Trophoblast cell (in vitro differentiated cells and primary cell): ENCODE results near the gene STXBP5L.
"Not testable (repeated sequence)": the region's sequence is repeated elsewhere in the genome, so short reads cannot be mapped to it uniquely, and the experiment has no call there.

Source experiments
- DNase-seq, 2 donors: peaks; one replicate each; pipeline ENCODE4 v3.0.0-alpha.2; 2016
- H2AFZ ChIP-seq: 2 replicates; pipeline ENCODE4 v1.6.1; 2013; ENCODE audit warnings: low read length, moderate library complexity, mild to moderate bottlenecking; ENCODE audit not compliant: insufficient read depth, poor library complexity
- H2AK5ac ChIP-seq: 2 replicates; pipeline ENCODE4 v1.6.1; 2013; ENCODE audit warnings: mild to moderate bottlenecking, low read length
- H2BK120ac ChIP-seq: 2 replicates; pipeline ENCODE4 v1.6.1; 2013; ENCODE audit warnings: low read length, mild to moderate bottlenecking, moderate library complexity; ENCODE audit not compliant: insufficient read depth, poor library complexity
- H2BK12ac ChIP-seq: 2 replicates; pipeline ENCODE4 v1.6.1; 2013; ENCODE audit warnings: mild to moderate bottlenecking, low read length, moderate library complexity
- H2BK5ac ChIP-seq: 2 replicates; pipeline ENCODE4 v1.6.1; 2013; ENCODE audit warnings: low read length, low read depth, moderate library complexity, mild to moderate bottlenecking; ENCODE audit not compliant: poor library complexity
- H3K14ac ChIP-seq: 2 replicates; pipeline ENCODE4 v1.6.1; 2013; ENCODE audit warnings: mild to moderate bottlenecking, low read length
- H3K18ac ChIP-seq: 2 replicates; pipeline ENCODE4 v1.6.1; 2013; ENCODE audit warnings: mild to moderate bottlenecking, low read length
- H3K23ac ChIP-seq: 2 replicates; pipeline ENCODE4 v1.6.1; 2013; ENCODE audit warnings: low read length
- H3K27ac ChIP-seq: 2 replicates; pipeline ENCODE4 v1.5.1; 2013; ENCODE audit warnings: low read depth, mild to moderate bottlenecking, inconsistent platforms, low read length, moderate library complexity
- H3K27me3 ChIP-seq: 2 replicates; pipeline ENCODE4 v1.6.1; 2013; ENCODE audit warnings: inconsistent platforms, mild to moderate bottlenecking, low read length, moderate library complexity; ENCODE audit not compliant: insufficient read depth
- H3K36me3 ChIP-seq, 2 experiments: 1 replicate in 1 of 2; 2 replicates in 1 of 2; pipeline ENCODE4 v1.6.1; 2013; ENCODE audit warnings: low read length in 2 of 2, mild to moderate bottlenecking in 2 of 2, moderate library complexity in 1 of 2; ENCODE audit not compliant: insufficient read depth in 2 of 2, control insufficient read depth in 1 of 2
- H3K4ac ChIP-seq: 2 replicates; pipeline ENCODE4 v1.6.1; 2013; ENCODE audit warnings: low read depth, mild to moderate bottlenecking, low read length, moderate library complexity
- H3K4me1 ChIP-seq, 2 experiments: 1 replicate in 1 of 2; 2 replicates in 1 of 2; pipeline ENCODE4 v1.6.1; 2013; ENCODE audit warnings: low read length in 2 of 2, mild to moderate bottlenecking in 2 of 2, moderate library complexity in 1 of 2; ENCODE audit not compliant: insufficient read depth in 2 of 2, control insufficient read depth in 1 of 2
- H3K4me2 ChIP-seq: 2 replicates; pipeline ENCODE4 v1.6.1; 2013; ENCODE audit warnings: inconsistent platforms, mild to moderate bottlenecking, low read length, moderate library complexity
- H3K4me3 ChIP-seq: 2 replicates; pipeline ENCODE4 v1.5.1; 2013; ENCODE audit warnings: mild to moderate bottlenecking, low read depth, low read length, inconsistent platforms
- H3K79me1 ChIP-seq: one replicate; pipeline ENCODE4 v1.6.1; 2013; ENCODE audit warnings: low read length
- H3K79me2 ChIP-seq: 2 replicates; pipeline ENCODE4 v1.6.1; 2013; ENCODE audit warnings: low read length, mild to moderate bottlenecking; ENCODE audit not compliant: control insufficient read depth, insufficient read depth, poor library complexity
- H3K9ac ChIP-seq: 2 replicates; pipeline ENCODE4 v1.6.1; 2013; ENCODE audit warnings: mild to moderate bottlenecking, low read length
- H3K9me3 ChIP-seq: 2 replicates; pipeline ENCODE4 v1.6.1; 2013; ENCODE audit warnings: low read depth, mild to moderate bottlenecking, control low read depth, inconsistent platforms, low read length; ENCODE audit not compliant: insufficient read depth
- H4K12ac ChIP-seq: 2 replicates; pipeline ENCODE4 v1.6.1; 2013; ENCODE audit warnings: low read depth, mild to moderate bottlenecking, low read length, moderate library complexity
- H4K8ac ChIP-seq: 2 replicates; pipeline ENCODE4 v1.6.1; 2013; ENCODE audit warnings: low read depth, mild to moderate bottlenecking, low read length, moderate library complexity
- H4K91ac ChIP-seq: one replicate; pipeline ENCODE4 v1.6.1; 2013; ENCODE audit warnings: low read depth, mild to moderate bottlenecking, low read length, moderate library complexity
- WGBS: extraction: QIAGEN DNeasy Blood & Tissue Kit; methylation state at CpG from one replicate; pipeline ENCODE4 v1.1.7; 2013; ENCODE audit warnings: missing lambda C conversion rate; ENCODE audit not compliant: insufficient read length, insufficient coverage; ENCODE audit errors: extremely low coverage; 5-methylcytosine and 5-hydroxymethylcytosine counted together

Gene STXBP5L

GRCh38 chr3:121072133-121072532, 164.1 kb downstream of the STXBP5L start:
- Histone ChIP-seq H3K4ac (no peak overlapping the region), H3K36me3 (no peaks in the 10 kb centered on the region), H4K12ac (no peak overlapping the region), H3K27me3 (no peaks in the 10 kb centered on the region), H3K4me3 (no peak overlapping the region), H3K79me1 (peaks cover 2% of the 10 kb centered on the region), H4K8ac (no peak overlapping the region), H2BK5ac (no peak overlapping the region), H3K18ac (no peak overlapping the region), H2AFZ (no peak overlapping the region), H2BK12ac (no peak overlapping the region), H2AK5ac (no peak overlapping the region), H3K4me1 (peaks cover 0 to 3% of the 10 kb centered on the region in 2 experiments), H4K91ac (no peak overlapping the region), H3K79me2 (no peaks in the 10 kb centered on the region), H3K27ac (no peak overlapping the region), H3K4me2 (no peak overlapping the region), H3K9me3 (peaks cover 2% of the 10 kb centered on the region), H3K9ac (no peak overlapping the region), H3K23ac (no peak overlapping the region), H3K14ac (no peak overlapping the region), H2BK120ac (no peak overlapping the region)
- DNase-seq, result no peak
- no CpG with 5 or more reads among the region's 6 CpGs for WGBS

DNA sequence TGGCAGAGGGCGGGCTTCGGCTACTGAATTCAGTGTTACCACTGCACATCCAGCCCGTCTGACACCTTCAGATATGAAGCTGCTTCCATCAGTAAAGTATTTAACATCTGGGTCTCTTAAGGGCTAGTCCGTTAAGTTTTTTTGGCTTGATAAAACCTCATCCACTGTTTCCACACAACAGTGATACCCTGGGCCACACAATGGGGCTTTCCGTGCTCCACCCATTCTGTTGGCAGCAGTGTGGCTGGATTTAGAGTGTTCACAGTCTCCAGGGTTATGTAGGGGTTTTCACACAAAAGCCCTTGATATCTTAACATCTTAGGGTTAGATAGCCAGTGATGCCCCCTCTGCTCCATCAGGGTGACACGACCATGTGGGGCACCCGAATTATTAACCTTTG, 165.0 kb downstream of the STXBP5L start:
- no peak overlapping the region for H3K14ac ChIP-seq
- H4K8ac ChIP-seq, result no peak overlapping the region
- H2BK12ac ChIP-seq, result no peak overlapping the region
- H3K4me2 ChIP-seq, result no peak overlapping the region
- H2AK5ac ChIP-seq, result no peak overlapping the region
- no peaks in the 10 kb centered on the region for H3K27me3 ChIP-seq
- no peak overlapping the region for H3K18ac ChIP-seq
- no peak for DNase-seq
- no peak overlapping the region for H3K4me3 ChIP-seq
- H3K23ac ChIP-seq, result no peak overlapping the region
- H2AFZ ChIP-seq, result no peak overlapping the region
- no peaks in the 10 kb centered on the region for H3K79me2 ChIP-seq
- H3K79me1 ChIP-seq, result peaks cover 2% of the 10 kb centered on the region
- H3K27ac ChIP-seq, result no peak overlapping the region
- H3K4ac ChIP-seq, result no peak overlapping the region
- H4K12ac ChIP-seq, result no peak overlapping the region
- H2BK5ac ChIP-seq, result no peak overlapping the region
- no CpG with 5 or more reads among the region's 7 CpGs for WGBS
- peaks cover 0 to 3% of the 10 kb centered on the region in 2 experiments for H3K4me1 ChIP-seq
- no peak overlapping the region for H2BK120ac ChIP-seq
- no peak overlapping the region for H4K91ac ChIP-seq
- H3K9ac ChIP-seq, result no peak overlapping the region
- H3K9me3 ChIP-seq, result peaks cover 2% of the 10 kb centered on the region
- H3K36me3 ChIP-seq, result no peaks in the 10 kb centered on the region

GRCh38 chr3:121075191-121075590, 167.2 kb downstream of the STXBP5L start:
- H3K4me3 ChIP-seq, result no peak overlapping the region
- no peak overlapping the region for H3K4me2 ChIP-seq
- no peak overlapping the region for H2AFZ ChIP-seq
- no peak overlapping the region for H3K27ac ChIP-seq
- no peak overlapping the region for H4K91ac ChIP-seq
- no peak overlapping the region for H2AK5ac ChIP-seq
- H3K4me1 ChIP-seq, result peaks cover 0 to 3% of the 10 kb centered on the region in 2 experiments
- DNase-seq, result no peak
- H4K8ac ChIP-seq, result no peak overlapping the region
- H3K27me3 ChIP-seq, result no peaks in the 10 kb centered on the region
- H3K18ac ChIP-seq, result no peak overlapping the region
- H3K36me3 ChIP-seq, result no peaks in the 10 kb centered on the region
- no peak overlapping the region for H3K9ac ChIP-seq
- H3K79me1 ChIP-seq, result peaks cover 7% of the 10 kb centered on the region
- H2BK5ac ChIP-seq, result no peak overlapping the region
- H3K79me2 ChIP-seq, result no peaks in the 10 kb centered on the region
- H4K12ac ChIP-seq, result no peak overlapping the region
- WGBS, result no CpG with 5 or more reads among the region's 3 CpGs
- no peak overlapping the region for H2BK12ac ChIP-seq
- H3K14ac ChIP-seq, result no peak overlapping the region
- no peak overlapping the region for H3K4ac ChIP-seq
- H3K9me3 ChIP-seq, result peaks cover 5% of the 10 kb centered on the region
- no peak overlapping the region for H3K23ac ChIP-seq
- H2BK120ac ChIP-seq, result no peak overlapping the region

DNA sequence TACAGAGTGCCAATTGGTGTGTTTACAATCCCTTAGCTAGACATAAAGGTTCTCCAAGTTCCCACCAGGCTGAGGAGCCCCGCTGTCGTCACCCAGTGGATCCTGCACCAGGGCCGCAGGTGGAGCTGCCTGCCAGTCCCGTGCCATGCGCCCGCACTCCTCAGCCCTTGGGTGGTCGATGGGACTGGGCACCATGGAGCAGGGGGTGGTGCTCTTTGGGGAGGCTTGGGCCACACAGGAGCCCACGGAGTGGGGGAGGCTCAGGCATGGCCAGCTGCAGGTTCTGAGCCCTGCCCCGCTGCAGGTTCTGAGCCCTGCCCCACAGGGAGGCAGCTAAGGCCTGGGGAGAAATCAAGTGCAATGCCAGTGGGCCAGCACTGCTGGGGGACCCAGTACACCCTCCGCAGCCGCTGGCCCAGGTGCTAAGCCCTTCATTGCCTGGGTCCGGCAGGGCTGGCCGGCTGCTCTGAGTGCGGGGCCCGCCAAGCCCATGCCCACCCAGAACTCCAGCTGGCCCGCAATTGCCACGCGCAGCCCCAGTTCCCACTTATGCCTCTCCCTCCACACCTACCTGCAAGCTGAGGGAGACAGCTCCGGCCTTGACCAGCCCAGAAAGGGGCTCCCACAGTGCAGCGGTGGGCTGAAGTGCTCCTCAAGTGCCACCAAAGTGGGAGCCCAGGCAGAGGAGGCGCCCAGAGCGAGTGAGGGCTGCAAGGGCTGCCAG, 170.5 kb downstream of the STXBP5L start:
- Histone ChIP-seq H2AFZ (peak overlapping the region; percentile 14), H3K14ac (peak overlapping the region; percentile 82), H3K27ac (peak overlapping the region; percentile 24), H2BK120ac (peak overlapping the region; percentile 79), H4K91ac (peak overlapping the region; percentile 89), H2BK5ac (peak overlapping the region; percentile 60), H2BK12ac (peak overlapping the region; percentile 36), H3K18ac (peak overlapping the region; percentile 51)
- not testable (repeated sequence) for H3K36me3 ChIP-seq, H4K8ac ChIP-seq, H3K4me1 ChIP-seq, H2AK5ac ChIP-seq, H3K23ac ChIP-seq, H3K4ac ChIP-seq, H3K4me3 ChIP-seq, H3K4me2 ChIP-seq, H3K79me2 ChIP-seq, DNase-seq, H4K12ac ChIP-seq, H3K9me3 ChIP-seq, H3K27me3 ChIP-seq, H3K9ac ChIP-seq, H3K79me1 ChIP-seq
- no CpG with 5 or more reads among the region's 22 CpGs for WGBS
